ENCODE results near the gene KIF16B. TPM values are rescaled to one million over a fixed set of nuclear protein-coding genes. Genes with fewer than 3 reads are reported as not detected.
"Not testable (repeated sequence)": the region's sequence is repeated elsewhere in the genome, so short reads cannot be mapped to it uniquely, and the experiment has no call there.

Gene KIF16B
- total RNA-seq, 6 experiments from 2014 or later = 0.31 to 3.4 (median 3.2) TPM

DNA sequence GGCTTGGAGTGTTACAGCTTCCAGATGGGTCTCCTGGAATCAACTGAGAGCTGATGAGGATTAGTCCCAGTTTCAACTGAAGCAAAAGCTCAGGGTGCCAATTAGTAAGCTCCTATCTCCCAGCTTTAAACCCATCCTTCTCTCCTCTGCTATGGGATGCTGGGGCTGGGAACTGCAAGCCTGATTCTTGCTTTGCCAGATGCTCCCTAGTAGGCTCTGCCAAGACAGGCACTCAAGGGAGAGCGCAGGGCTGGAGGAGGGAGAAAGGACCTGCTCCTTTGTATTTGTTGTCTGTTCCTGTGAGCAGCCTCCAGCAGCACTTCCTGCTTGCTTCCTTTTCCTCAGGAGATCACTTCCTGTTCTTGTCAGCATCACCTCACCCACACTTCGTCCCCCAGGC, 309.7 kb downstream of the KIF16B start:
- TF ChIP-seq, protein P1, sequence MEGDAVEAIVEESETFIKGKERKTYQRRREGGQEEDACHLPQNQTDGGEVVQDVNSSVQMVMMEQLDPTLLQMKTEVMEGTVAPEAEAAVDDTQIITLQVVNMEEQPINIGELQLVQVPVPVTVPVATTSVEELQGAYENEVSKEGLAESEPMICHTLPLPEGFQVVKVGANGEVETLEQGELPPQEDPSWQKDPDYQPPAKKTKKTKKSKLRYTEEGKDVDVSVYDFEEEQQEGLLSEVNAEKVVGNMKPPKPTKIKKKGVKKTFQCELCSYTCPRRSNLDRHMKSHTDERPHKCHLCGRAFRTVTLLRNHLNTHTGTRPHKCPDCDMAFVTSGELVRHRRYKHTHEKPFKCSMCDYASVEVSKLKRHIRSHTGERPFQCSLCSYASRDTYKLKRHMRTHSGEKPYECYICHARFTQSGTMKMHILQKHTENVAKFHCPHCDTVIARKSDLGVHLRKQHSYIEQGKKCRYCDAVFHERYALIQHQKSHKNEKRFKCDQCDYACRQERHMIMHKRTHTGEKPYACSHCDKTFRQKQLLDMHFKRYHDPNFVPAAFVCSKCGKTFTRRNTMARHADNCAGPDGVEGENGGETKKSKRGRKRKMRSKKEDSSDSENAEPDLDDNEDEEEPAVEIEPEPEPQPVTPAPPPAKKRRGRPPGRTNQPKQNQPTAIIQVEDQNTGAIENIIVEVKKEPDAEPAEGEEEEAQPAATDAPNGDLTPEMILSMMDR (IDR thresholded peaks at IDR 0.05) = no peak
- Mint-ChIP-seq H3K4me1 (ENCODE audit: low read depth) (no peaks in the 10 kb centered on the region; the same call in 1 of the 2 replicates), H3K27me3 (ENCODE audit: insufficient read depth) (peaks cover 3% of the 10 kb centered on the region; the same call in 1 of the 2 replicates), H3K27ac (no peak overlapping the region), H3K4me3 (no peak overlapping the region), H3K36me3 (ENCODE audit: low read depth) (no peaks in the 10 kb centered on the region; the same call in 1 of the 2 replicates), H3K9me3 (peaks cover 50% of the 10 kb centered on the region)
- no peak for DNase-seq

DNA sequence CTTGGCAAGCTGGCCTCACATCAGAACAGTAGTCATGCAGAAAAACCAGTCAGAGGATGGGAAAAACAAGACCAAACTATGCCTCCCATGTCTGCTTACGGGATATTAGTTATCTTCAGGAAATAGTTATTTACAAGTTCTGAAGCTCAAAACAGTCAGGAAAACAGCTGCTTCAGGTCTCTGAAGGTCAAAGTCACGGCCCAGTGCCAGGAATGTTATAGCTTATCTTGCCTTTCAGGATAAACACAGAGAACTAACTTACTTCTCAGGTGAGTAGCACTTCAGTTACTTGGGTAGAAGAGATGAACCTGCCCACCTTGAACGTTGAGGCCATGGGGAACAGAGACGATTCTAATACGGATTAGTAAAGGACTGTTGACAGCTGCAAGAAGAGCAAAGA, 310.7 kb downstream of the KIF16B start:
- Mint-ChIP-seq H3K27me3 (ENCODE audit: insufficient read depth) (peaks cover 3% of the 10 kb centered on the region; the same call in 1 of the 2 replicates), H3K36me3 (ENCODE audit: low read depth) (no peaks in the 10 kb centered on the region; the same call in 1 of the 2 replicates), H3K4me1 (ENCODE audit: low read depth) (no peaks in the 10 kb centered on the region; the same call in 1 of the 2 replicates), H3K27ac (no peak overlapping the region), H3K9me3 (peaks cover 45% of the 10 kb centered on the region), H3K4me3 (no peak overlapping the region)
- TF ChIP-seq, protein P1 (IDR thresholded peaks at IDR 0.05) = no peak
- DNase-seq = no peak

DNA sequence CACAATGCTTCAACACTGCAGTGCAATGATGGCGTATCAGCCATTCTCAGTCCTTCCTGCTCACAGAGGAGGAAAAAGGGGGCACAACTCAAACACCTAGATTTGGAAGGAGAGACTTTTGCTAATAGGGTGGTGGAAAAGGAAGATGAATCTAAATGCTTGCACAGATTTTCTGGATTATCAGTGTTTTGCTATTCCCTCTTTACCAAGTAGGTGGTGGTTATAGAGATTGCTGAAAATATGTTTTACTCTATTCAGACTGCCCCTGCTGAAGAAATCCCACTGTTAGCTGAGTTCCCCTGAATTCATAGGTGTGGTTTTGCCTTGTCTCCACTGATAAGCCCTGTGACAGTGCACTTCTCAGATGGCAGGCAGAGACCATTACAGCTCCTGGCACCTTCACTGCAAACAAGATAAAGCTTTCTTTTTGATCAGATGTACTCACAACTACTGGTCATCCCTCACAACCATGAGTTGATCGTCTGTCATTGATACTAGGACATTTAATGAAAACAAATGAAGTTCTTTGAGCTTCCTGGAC, 311.4 kb downstream of the KIF16B start:
- Mint-ChIP-seq H3K4me3 (no peak overlapping the region), H3K4me1 (ENCODE audit: low read depth) (no peaks in the 10 kb centered on the region; the same call in 1 of the 2 replicates), H3K27me3 (ENCODE audit: insufficient read depth) (peaks cover 3% of the 10 kb centered on the region; the same call in 1 of the 2 replicates), H3K27ac (no peak overlapping the region), H3K9me3 (peaks cover 37% of the 10 kb centered on the region), H3K36me3 (ENCODE audit: low read depth) (no peaks in the 10 kb centered on the region; the same call in 1 of the 2 replicates)
- no peak for DNase-seq
- TF ChIP-seq, protein P1 (IDR thresholded peaks at IDR 0.05) = no peak

DNA sequence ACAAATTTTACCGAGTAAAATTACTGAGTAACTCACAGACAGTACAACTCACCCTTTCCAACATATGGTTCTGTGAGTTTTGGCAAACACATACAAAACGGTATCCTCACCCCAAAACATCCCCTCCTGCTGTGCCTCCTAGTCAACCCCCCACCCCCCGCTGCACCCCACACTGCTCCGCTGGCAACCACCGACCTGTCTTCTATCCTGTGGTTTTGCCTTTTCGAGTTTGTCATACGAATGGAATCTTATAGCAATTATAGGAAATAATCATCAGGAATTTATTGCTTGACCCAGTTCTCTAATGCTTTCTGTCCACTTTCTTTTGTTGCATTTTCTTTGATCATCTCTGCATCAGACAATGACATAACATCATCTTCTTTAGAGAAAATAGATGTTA, 312.3 kb downstream of the KIF16B start:
- no peak overlapping the region for H3K27ac Mint-ChIP-seq
- H3K4me3 Mint-ChIP-seq = no peak overlapping the region; the same call in 1 of the 2 replicates
- TF ChIP-seq, protein P1 (IDR thresholded peaks at IDR 0.05) = no peak
- H3K36me3 Mint-ChIP-seq (ENCODE audit: low read depth) = no peaks in the 10 kb centered on the region; the same call in 1 of the 2 replicates
- H3K4me1 Mint-ChIP-seq (ENCODE audit: low read depth) = no peaks in the 10 kb centered on the region; the same call in 1 of the 2 replicates
- DNase-seq = no peak
- peaks cover 3% of the 10 kb centered on the region; the same call in 1 of the 2 replicates for H3K27me3 Mint-ChIP-seq (ENCODE audit: insufficient read depth)
- peaks cover 28% of the 10 kb centered on the region for H3K9me3 Mint-ChIP-seq

DNA sequence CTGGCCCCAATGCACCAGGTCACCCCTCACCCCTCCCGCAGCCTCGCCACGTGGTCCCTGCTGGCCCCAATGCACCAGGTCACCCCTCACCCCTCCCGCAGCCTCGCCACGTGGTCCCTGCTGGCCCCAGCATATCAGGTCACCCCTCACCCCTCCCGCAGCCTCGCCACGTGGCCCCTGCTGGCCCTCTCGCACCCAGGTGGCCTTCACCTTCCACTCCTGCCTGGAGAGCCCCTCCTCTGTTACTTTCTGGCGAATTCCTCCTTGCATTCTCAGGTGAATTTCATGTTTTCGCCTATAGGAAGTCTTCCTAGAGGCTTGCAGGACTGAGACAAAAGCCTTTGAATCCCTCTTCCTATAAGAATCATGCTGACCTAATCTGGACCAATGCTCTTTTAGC, 313.1 kb downstream of the KIF16B start:
- H3K27ac Mint-ChIP-seq; H3K27me3 Mint-ChIP-seq (ENCODE audit: insufficient read depth); H3K36me3 Mint-ChIP-seq (ENCODE audit: low read depth); DNase-seq; H3K4me3 Mint-ChIP-seq; H3K4me1 Mint-ChIP-seq (ENCODE audit: low read depth): not testable (repeated sequence)
- peaks cover 21% of the 10 kb centered on the region for H3K9me3 Mint-ChIP-seq

DNA sequence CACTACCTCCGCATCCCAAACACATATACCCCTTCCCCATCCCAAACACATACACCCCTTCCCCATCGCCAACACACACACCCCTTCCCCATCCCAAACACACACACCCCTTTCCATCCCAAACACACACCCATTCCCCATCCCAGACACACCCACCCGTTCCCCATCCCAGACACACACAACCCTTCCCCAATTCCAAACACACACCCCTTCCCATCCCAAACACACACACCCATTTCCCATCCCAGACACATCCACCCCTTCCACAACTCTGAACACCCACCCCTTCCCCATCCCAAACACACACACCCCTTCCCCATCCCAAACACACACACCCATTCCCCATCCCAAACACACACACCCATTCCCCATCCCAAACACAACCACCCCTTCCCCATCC, 314.5 kb downstream of the KIF16B start:
- Mint-ChIP-seq H3K27me3 (ENCODE audit: insufficient read depth) (peaks cover 3% of the 10 kb centered on the region; the same call in 1 of the 2 replicates), H3K36me3 (ENCODE audit: low read depth) (no peaks in the 10 kb centered on the region; the same call in 1 of the 2 replicates), H3K4me3 (no peak overlapping the region), H3K4me1 (ENCODE audit: low read depth) (no peaks in the 10 kb centered on the region; the same call in 1 of the 2 replicates), H3K27ac (no peak overlapping the region), H3K9me3 (peaks cover 19% of the 10 kb centered on the region)
- DNase-seq = no peak
- TF ChIP-seq, protein P1 (IDR thresholded peaks at IDR 0.05) = no peak
